Esophagus mucosa (tissue), 1 donor: ENCODE data around the gene ZFHX2. TPM values are rescaled to one million over a fixed set of nuclear protein-coding genes. Genes with fewer than 3 reads are reported as not detected.

Experiments
- ATAC-seq: fragments of 200-7000 bp; cut with Tn5 transposase; one replicate; pipeline ENCODE4 v1.9.1; 2020
- total RNA-seq: library from RNA; stranded (reverse); gene quantifications from one replicate; pipeline ENCODE4 v1.2.4, GENCODE V29; 2023
- donor health status: DM: yes; HTN: yes; CAD: no.

ZFHX2 gene
- total RNA-seq, 1 donor from 2014 or later: 0.44 TPM

GRCh38 chr14:23572524-23572828, 20.9 kb upstream of the ZFHX2 start:
- ATAC-seq: no peak

- no peak for ATAC-seq
Measured at GRCh38 chr14:23571701-23572523, 20.3 kb upstream of the ZFHX2 start.

DNA sequence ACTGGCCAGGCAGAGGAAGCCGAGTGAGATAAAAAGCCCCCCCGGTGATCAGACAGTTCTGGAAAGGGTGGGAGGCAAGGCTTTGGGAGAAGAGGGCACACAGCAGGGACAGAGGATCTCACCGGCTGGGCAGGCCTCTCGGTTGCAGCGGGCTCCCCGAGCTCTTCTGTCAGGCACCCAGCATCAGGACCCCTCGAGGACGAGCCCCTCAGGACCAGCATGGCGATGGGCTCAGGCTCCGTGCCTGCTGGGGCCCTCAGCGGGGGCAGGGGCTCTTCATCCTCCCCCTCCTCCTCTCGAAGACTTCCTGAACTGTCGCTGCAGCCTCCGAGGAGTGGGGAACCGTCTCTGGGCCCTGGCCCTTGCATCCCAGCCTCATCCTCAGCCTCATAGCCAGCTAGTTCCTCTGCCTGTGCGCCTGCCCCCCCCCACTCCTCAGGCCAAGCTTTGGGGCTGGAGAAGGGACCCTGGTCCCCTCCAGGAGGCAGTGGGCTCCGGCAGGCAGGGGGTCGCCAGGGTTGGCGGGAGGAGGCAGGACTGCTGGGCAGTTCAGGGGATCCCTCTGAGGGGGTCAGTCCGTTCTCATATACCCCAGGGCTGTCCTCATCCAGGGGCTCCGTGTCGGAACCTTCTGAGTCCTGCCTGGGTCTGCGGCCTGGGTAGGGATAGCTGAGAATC, 19.4 kb upstream of the ZFHX2 start:
- no peak for ATAC-seq

DNA sequence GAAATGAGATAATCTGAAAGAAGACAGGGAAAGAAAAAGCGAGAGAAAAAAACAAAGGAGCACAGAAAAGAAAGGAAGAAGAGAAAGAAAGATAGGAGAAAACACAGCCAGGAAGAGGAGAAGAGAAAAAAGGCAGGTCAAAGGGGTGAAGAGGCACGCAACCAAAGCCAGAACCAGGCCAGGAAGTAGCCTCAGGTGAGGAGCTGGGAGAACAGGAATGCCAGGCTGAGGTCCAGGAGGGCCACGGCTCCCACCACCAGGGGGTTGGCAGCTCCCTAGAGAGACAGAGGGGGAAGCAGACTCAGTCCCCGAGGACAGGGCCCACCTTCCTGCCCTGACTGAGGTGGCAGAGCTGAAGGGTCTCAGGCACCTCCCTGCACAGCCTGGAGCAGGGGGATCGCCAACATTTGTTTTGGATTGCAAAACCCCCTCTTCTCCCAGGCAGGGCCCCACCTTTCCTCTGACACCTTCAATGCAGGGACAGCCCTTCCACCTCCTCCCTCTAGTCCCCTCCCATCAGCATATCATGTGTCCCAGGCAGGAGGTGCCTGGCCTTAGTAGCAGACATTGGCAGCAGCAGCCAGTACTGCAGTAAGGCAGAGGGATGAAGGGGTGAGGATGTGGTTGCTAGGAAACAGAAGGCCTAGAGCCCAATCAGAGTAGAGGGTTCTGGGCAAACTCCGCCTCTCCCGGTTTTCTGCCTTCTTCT, 18.0 kb upstream of the ZFHX2 start:
- ATAC-seq: peak; percentile 60

- no peak for ATAC-seq
Measured at GRCh38 chr14:23568600-23569331, 17.2 kb upstream of the ZFHX2 start.

DNA sequence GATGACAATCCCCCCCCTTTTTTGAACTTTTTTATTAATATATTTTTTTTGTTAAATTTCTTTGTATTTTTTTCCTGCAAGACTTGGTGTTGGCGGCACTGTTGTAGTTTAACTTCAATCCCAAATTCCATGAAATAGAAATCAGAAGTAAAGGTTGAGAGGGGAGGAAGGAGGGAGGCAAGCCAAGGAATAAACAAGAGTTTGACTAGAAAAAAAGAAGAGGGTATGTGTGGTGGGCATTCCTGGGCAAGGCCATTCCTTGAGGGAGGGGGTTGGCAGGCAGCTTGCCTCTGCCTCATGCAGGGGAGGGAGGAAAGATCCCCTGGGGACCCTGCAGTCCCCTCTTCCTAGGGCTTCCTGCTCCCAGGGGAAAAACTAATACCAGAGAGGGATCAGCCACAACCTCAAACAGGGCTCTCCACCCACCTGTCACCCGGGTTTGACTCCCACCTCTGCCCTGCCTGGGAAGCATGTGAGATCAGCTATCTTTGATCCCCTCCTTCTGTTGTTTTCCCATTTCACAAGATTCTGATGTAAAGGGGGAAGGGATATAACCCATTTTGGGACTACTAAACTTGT, 16.5 kb upstream of the ZFHX2 start:
- no peak for ATAC-seq

DNA sequence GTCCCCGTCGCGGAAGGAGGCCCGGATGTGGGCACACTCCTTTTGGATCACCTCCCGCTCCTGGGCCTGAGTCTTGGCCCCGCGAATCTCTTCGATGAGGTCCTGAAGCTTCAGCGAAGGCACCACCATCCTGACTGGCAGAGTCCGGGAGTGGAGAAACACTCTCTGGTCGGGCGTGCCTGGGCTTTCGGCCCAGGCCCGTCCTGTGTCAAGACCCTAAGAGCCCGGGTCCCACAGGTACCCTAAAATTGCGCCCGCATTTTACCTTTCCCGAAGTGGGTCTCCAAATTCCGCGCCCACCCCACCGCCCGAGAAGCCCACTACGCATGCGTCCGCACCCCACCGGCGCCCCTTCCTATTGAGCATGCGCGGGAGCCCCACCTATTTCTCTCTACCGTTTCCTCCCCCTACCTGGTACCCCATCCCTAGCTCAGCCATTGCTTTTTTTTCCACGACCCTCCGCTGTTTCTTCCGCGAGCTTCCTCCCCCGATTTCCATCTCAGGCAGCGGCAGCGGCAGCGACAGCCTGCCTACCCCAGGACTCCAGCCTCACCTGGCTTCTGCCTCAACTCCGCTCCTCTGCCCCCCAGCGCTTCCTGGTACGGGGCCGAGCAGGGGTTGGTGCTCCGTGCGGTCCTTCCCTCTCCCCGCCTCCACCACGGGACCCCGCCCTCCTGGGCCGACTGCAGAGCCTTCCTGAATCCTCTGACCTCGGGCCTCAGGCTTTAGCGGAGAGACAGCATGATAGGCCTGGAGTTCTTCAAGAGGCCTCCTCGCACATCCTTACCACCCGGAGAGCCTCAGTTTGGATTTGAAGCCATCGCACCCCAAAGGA, 15.8 kb upstream of the ZFHX2 start, which contains the start of gene AP1G2:
AP1G2 (minus strand) TSS at position 606 of the 835 bp plus-strand sequence; CDS start at position 129, 477 bp downstream.
- ATAC-seq: peak; percentile 88

DNA sequence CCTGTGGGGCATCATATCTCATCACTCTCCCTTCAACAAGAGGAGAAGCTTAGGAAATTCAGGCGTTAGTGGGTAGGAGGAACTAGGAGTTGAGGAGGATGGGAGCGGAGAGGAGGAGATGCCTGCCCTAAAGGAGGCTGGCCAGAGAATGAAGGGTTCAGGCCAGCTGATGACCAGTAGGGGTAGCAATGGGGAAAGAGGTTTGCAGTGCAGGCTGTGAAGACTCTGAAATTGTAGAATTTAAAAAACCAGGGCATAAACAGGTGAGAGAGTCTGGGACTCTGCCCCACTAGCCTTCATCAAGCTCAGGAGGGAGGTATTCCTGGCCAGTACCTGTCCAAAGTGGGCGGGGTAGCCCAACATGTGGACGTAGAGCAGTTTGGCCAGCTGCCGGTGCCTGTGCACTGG, 15.2 kb upstream of the ZFHX2 start:
- ATAC-seq: peak; percentile 8

DNA sequence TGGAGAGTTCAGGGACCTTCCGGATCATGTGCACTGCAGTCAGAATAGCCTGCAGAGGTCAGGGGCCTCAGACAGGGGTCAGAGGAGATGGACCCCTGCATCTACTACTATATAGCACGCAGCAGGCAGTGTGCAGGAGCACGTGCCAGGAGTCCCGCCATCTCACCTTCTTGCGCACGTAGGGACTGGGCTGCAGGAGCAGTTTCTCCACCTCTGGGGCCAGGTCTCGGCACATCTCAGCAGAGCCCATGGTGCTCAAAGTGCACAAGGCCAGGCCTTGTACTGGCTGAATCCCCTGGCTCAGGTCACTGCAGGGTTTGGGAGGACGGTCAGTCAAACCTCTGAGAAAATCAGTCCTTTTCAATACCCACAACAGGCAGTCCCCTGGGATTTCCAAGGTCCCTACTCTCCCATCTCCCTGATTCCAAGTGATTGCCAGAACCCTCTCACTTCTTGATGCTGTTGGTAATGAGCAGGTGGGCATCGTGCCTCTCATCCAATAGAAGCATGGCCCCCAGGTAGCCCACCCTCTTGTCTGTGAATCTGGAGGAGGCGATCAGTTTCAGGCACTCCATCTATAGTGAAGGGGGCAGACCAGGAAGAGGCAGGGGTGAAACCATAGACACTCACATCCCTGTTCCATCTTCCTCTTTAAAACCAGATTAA, 14.7 kb upstream of the ZFHX2 start:
- peak; percentile 1 for ATAC-seq

DNA sequence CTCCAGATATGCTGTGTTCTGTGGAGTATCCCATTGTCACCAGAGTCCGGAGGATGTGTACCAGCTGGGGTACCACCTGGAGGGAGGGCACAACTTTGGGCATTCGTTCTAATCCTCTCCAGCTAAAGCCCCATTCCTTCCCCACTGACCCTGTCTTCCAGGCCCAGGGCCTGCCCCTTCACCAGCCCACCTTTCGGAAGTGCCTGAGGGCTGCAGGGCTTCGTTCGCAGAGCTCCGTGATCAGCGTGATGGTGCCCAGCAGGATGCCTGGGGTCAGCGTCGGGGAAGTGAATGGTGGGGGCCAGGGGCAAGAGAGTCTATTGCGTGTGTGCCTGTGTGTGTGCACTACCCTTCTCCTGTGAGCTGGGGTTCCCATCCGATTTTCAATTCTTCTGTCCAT, 14.1 kb upstream of the ZFHX2 start:
- ATAC-seq: no peak

- ATAC-seq: no peak
Measured at GRCh38 chr14:23564876-23565275, 13.3 kb upstream of the ZFHX2 start.

DNA sequence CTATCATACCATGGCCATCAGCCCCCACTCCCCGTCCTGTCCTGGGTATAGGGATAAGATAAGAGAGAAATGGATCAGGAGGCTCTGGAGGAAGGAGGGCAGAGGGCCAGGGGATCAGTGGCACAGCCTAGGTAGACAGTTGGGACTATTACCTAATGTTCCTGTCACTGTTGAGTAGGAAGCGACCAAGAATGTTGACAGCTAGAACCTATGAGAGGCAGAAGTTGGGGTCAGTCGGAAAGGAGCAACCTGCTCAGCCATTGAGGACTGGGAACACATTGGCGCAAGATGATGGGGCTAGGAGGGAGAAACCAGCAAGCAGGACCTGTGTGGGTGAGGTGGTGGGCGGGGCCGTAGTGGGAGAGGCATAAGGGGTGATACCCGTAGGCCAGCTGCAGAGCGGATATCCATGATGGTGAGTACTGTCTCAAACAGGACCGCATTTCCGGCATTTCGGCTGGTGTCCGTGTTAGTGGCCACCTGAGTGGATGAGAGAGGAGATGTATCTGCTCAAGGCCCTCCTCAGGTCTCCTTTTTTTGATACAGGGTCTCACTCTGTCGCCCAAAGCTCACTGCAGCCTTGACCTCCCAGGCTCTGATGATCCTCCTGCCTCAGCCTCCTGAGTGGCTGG, 12.7 kb upstream of the ZFHX2 start:
- ATAC-seq: no peak

DNA sequence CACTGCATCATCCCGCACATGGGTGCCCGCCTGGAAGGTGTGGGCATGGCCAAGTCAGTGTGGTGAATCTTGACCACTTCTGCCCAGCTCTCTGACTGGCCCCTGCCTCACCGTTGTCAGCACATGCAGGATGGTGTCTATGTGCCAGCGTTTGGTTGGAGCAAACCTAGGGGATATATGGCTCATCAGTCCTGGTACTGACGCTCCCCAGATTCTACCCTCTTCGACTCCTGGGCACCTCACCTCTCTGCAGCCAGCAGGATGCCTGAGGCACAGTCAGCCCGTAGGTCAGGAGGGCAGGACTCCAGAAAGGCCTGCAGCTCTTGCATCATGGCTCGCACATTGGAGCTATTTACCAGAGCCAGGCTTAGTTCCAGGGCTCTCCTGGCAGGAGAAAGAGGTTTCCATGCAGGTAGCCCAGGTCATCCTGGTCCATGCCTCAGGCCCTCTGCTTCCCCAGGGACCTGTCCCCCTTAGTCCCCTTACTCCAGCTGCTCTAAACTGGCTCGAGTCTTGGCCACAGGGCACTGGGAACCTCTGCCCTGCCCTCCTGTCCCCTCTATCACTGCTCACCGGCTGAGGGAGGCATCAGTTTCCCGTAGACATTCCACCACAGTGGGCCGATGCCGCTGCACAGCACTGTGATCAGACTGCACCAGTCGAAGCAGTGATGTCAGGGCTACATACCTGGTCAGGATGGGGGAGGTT, 12.1 kb upstream of the ZFHX2 start:
- ATAC-seq: no peak

DNA sequence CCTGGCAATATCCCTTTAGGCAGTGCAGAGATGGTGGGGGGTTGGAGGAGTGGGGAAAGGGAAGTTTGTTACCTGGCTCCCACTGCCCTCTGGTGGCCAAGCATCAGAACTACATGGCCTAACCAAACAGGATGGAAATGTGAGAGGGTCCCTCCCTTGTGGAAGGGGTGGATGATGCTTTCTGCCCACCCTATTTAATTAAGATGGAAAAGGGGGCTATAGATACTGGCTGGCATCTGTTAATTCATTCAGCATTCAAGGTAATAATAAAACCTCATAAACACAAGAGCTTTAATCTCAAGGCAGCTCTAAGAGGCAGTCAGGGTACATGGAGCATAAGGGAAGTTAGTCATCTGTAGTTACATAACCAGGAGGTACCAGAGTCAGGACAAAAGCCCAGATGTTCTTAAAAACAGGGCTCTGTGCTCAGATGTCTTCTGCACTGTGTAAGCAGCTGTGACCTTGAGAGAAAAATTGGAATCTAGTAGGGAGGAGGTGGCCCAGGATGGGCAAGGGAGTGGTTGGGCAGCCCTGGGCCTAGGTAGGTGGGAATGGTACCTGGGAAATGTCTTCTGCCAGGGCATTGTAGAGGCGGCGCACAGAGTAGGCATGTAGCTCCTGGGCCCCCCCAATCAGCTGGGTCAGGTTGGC, 11.4 kb upstream of the ZFHX2 start:
- ATAC-seq: no peak

DNA sequence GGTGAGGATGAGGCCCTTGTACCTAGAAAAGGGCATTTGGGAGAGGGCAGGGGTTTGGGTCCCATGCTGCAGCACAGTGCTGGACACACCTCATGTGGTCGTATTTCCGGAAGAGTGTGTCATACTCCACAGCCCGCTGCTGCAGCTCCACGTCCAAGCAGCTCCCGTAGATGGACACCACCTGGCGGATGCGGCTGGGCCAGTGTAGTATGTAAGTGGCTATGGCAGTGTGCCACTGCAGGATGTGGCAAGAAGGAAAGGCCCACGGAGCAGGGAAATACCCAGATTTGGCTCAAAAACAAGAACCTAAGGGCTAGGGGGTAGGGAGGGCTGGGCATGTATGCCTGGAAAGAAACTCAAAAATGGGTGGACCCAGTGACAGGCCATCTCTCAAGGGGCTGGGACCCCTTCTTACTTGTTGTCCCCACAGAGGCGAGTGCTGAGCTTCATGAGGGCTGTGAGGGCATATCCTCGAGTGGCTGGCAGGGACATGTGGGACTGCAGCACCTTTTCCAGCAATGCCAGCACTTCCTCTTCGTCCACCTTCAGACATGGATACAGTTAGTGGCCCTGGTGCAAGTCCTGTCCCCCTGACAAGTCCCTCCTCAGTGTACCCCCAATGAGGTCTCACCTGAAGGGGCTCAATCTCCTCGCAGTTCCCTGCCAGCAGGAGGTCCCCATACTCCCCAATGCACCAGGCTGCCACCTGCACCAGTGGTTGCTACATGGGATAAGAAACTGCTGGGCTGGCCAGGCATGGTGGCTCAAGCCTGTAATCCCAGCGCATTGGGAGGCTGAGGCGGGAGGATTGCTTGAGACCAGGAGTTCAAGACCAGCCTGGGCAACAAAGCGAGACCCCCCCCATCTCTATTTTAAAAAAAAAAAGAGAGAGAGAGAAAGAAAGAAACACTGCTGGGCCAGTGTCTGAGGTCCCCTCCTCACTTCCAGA, 10.6 kb upstream of the ZFHX2 start:
- no peak for ATAC-seq

DNA sequence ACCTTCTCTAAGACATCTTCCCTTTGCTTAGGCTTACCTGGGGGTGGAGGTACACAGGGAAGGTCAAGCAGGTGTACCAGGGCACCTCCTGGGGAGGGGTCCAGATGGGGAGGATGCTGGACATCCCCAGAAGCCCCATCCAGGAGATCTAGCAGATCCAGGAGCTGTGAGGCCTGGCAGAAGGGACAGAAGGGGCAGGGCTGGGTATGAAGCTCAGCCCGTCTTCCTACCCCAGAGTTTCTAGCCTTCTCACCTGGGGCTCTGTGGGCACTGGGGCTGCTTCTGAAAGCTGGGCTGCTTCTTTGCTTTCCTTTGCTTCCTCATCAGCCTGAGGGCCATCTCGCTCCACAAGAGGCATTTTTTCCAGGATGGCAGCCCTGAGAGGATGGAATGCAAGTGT, 9.7 kb upstream of the ZFHX2 start:
- no peak for ATAC-seq

- ATAC-seq: no peak
Measured at GRCh38 chr14:23559926-23560520, 8.5 kb upstream of the ZFHX2 start.
